Esophagus squamous epithelium (tissue), 5 donors: ENCODE results near the gene EXOC1. TPM values are rescaled to one million over a fixed set of nuclear protein-coding genes. Genes with fewer than 3 reads are reported as not detected.

ENCODE experiments used
- DNase-seq: peaks from one replicate; lab custom pipeline; 2025; lab: John Stamatoyannopoulos, UW
- H3K27ac ChIP-seq, 4 donors: fragments of 200-600 bp; sonication (generic); one replicate each; pipeline ENCODE4 v1.5.1; 2016 to 2019; ENCODE audit warnings: mild to moderate bottlenecking in 1 of 4
- H3K27me3 ChIP-seq, 4 donors: fragments of 200-600 bp; sonication (generic); 1 replicate in 3 of 4; 2 replicates in 1 of 4; pipeline versions ENCODE4 v1.5.1 to v1.6.0; 2017 to 2021; ENCODE audit warnings: antibody characterized with exemption in 1 of 4
- H3K36me3 ChIP-seq, 3 donors: fragments of 200-600 bp; sonication (generic); one replicate each; pipeline ENCODE4 v1.5.1; 2016 to 2019
- H3K4me1 ChIP-seq, 3 donors: fragments of 200-600 bp; sonication (generic); one replicate each; pipeline ENCODE4 v1.5.1; 2017 to 2019
- H3K4me3 ChIP-seq, 4 donors: fragments of 200-600 bp; sonication (generic); 1 replicate in 3 of 4; 2 replicates in 1 of 4; pipeline ENCODE4 v1.5.1; 2016 to 2019; ENCODE audit warnings: mild to moderate bottlenecking in 2 of 4, moderate library complexity in 1 of 4
- H3K9me3 ChIP-seq, 3 donors: fragments of 200-600 bp; sonication (generic); one replicate each; pipeline ENCODE4 v1.5.1; 2016 to 2019
- POLR2A ChIP-seq, 4 donors: fragments of 450-650 bp; IDR thresholded peaks; one replicate each; pipeline ENCODE4 v1.6.1; 2017; ENCODE audit warnings: antibody characterized with exemption in 4 of 4, mild to moderate bottlenecking in 4 of 4, moderate library complexity in 3 of 4
- WGBS, 2 donors: methylation state at CpG; one replicate each; pipeline ENCODE4 v1.1.5; 2018; 5-methylcytosine and 5-hydroxymethylcytosine counted together
- intact Hi-C: fragments of 100-400 bp; cut with DNase I; formaldehyde crosslinking; loops from one replicate; pipeline ENCODE4 v1.15.0; 2022
- total RNA-seq, 4 donors: library from RNA; depleted of rRNA; stranded (reverse); fragments of >200 nt; gene quantifications; one replicate each; pipeline ENCODE4 v1.1.0, GENCODE V29; 2016
- TF ChIP-seq, protein P1 (sequence below), 6 experiments: fragments of 450-650 bp in 4 of 6; fragments of 200-600 bp in 2 of 6; sonication (generic) in 2 of 6; IDR thresholded peaks; one replicate each; pipeline ENCODE4 v1.5.1; 2016 to 2019; ENCODE audit warnings: antibody characterized with exemption in 6 of 6, mild to moderate bottlenecking in 4 of 6, moderate library complexity in 4 of 6
- donor health status: DM: yes; HTN: yes; CAD: no.

EXOC1 gene, protein sequence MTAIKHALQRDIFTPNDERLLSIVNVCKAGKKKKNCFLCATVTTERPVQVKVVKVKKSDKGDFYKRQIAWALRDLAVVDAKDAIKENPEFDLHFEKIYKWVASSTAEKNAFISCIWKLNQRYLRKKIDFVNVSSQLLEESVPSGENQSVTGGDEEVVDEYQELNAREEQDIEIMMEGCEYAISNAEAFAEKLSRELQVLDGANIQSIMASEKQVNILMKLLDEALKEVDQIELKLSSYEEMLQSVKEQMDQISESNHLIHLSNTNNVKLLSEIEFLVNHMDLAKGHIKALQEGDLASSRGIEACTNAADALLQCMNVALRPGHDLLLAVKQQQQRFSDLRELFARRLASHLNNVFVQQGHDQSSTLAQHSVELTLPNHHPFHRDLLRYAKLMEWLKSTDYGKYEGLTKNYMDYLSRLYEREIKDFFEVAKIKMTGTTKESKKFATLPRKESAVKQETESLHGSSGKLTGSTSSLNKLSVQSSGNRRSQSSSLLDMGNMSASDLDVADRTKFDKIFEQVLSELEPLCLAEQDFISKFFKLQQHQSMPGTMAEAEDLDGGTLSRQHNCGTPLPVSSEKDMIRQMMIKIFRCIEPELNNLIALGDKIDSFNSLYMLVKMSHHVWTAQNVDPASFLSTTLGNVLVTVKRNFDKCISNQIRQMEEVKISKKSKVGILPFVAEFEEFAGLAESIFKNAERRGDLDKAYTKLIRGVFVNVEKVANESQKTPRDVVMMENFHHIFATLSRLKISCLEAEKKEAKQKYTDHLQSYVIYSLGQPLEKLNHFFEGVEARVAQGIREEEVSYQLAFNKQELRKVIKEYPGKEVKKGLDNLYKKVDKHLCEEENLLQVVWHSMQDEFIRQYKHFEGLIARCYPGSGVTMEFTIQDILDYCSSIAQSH
- total RNA-seq: 10 to 100 TPM; 28.5 to 43.7 (median 41.7) TPM

DNA sequence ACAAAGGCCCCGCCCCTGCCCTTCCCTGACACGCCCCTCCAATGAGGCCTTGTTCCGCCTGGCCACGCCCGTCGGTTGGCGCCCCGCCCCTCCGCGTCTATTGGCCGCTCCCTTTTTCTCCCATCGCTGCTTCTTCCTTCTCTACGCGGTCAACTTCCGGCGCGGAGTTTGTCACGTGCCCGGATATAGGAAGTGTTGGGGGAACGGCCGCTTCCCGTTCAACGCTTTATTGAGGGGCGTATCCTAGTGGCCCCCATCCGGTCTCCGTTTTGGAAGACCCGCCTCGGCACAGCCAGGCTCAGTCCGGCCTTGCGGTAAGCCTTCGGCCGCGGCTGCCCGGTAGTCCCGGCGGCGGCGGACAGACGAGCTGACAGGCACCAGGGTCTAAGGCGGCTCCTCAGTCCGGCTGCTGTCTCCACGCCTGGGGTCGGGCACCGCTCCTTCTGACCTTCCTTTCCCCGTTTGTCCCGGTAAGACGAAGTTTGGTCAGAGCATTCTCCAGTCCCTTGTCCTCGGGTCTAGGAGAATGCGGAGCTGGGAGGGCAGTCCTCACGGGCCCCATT is at the start of gene EXOC1:
Gene EXOC1, plus strand, starts transcription at position 165 of the 563 bp plus-strand sequence. CDS start 4,676 bp downstream, outside the sequence.
- Histone ChIP-seq H3K36me3 (peaks cover 0 to 5% (median 0%) of the 10 kb centered on the region in 3 donors), H3K4me3 (peak within 1 kb of the TSS; percentile 82 to 98 (median 90)), H3K4me1 (peaks cover 14 to 50% (median 19%) of the 10 kb centered on the region in 3 donors), H3K27me3 (no peaks in the 10 kb centered on the region), H3K27ac (peak within 1 kb of the TSS; percentile 92 to 97 (median 94)), H3K9me3 (no peaks in the 10 kb centered on the region)
- peak in 3 of 4 donors; percentile 67 to 79 (median 72) for TF ChIP-seq POLR2A (IDR thresholded peaks at IDR 0.05)
- TF ChIP-seq, protein P1, sequence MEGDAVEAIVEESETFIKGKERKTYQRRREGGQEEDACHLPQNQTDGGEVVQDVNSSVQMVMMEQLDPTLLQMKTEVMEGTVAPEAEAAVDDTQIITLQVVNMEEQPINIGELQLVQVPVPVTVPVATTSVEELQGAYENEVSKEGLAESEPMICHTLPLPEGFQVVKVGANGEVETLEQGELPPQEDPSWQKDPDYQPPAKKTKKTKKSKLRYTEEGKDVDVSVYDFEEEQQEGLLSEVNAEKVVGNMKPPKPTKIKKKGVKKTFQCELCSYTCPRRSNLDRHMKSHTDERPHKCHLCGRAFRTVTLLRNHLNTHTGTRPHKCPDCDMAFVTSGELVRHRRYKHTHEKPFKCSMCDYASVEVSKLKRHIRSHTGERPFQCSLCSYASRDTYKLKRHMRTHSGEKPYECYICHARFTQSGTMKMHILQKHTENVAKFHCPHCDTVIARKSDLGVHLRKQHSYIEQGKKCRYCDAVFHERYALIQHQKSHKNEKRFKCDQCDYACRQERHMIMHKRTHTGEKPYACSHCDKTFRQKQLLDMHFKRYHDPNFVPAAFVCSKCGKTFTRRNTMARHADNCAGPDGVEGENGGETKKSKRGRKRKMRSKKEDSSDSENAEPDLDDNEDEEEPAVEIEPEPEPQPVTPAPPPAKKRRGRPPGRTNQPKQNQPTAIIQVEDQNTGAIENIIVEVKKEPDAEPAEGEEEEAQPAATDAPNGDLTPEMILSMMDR (IDR thresholded peaks at IDR 0.05): no peak
- intact Hi-C loops: no loop called here
- peak; percentile 94 for DNase-seq
- 0% methylated on average over 19 to 37 of the region's 50 CpGs for WGBS, 2 donors

DNA sequence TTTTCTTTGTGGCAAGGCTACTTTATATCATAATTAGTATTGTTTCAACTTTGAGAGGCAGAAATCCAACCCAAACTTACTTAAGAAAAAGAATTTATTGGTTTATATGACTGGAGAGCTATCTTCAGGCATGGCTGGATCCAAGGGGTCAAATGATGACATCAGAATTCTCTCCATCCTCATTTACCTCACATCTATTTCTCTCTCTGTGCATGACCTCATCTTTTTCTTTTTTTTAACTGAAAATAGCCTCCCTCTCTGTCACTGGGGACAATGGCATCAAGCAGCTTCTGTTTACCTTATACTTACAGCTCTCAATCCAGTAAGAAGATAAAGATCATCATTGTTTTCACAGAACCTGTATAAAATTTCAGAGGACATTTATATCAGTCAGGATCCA is 45.9 kb upstream of the EXOC1 start:
- Histone ChIP-seq H3K36me3 (no peaks in the 10 kb centered on the region), H3K4me1 (no peaks in the 10 kb centered on the region), H3K9me3 (no peaks in the 10 kb centered on the region), H3K4me3 (no peak overlapping the region), H3K27me3 (peaks cover 0 to 5% (median 0%) of the 10 kb centered on the region in 4 donors), H3K27ac (no peak overlapping the region)
- DNase-seq: no peak
- intact Hi-C loops: no loop called here
- no peak for TF ChIP-seq POLR2A (IDR thresholded peaks at IDR 0.05)
- TF ChIP-seq, protein P1 (IDR thresholded peaks at IDR 0.05): no peak

DNA sequence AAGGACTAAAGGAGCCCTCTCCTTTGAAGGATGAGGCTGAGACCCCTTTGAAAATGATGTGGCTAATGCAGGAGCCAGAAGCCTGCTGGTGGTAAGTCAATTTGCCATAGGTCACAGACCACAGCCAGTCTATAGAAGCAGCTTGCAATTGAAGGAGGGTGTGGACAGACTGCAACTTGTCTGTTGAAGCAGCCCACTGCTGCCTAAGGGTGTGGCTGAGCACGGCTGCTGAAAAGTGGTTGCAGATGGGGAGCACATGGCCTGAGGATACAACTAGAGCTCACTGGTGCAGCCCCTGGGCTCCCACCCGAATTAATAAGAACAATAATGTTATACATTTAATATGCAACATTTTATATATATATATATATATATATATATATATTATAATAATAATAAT is 45.3 kb upstream of the EXOC1 start:
- Histone ChIP-seq H3K4me1 (no peaks in the 10 kb centered on the region), H3K27me3 (peaks cover 0 to 5% (median 0%) of the 10 kb centered on the region in 4 donors), H3K27ac (no peak overlapping the region), H3K36me3 (no peaks in the 10 kb centered on the region), H3K4me3 (no peak overlapping the region), H3K9me3 (no peaks in the 10 kb centered on the region)
- TF ChIP-seq POLR2A (IDR thresholded peaks at IDR 0.05): no peak
- TF ChIP-seq, protein P1 (IDR thresholded peaks at IDR 0.05): no peak
- WGBS, 2 donors: 35 to 38% methylated on average over 2 of the region's 2 CpGs
- DNase-seq: no peak
- intact Hi-C loops: no loop called here

DNA sequence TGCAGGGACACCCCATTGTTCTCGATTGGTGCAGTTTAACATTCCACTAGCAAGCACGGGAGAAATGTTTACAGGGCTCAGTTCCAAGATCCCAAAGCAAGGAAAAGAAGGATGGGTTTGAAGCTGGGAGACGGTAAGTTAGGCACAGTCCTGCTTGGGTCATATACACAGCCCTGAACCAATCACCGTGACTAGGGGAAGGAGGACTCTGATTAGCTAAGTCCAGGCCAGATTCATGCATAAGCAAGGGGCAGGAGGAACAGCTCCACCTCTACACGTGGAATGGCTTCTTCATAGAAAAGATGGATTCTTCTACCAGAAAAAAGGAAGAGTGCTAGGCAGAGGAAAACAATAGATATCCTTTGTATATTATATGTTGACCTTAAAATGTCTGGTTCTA is 44.8 kb upstream of the EXOC1 start:
- TF ChIP-seq, protein P1 (IDR thresholded peaks at IDR 0.05): no peak
- no peaks in the 10 kb centered on the region for H3K9me3 ChIP-seq
- DNase-seq: no peak
- WGBS, 2 donors: 41 to 43% methylated on average over 5 of the region's 5 CpGs
- H3K27me3 ChIP-seq: peaks cover 0 to 5% (median 0%) of the 10 kb centered on the region in 4 donors
- H3K36me3 ChIP-seq: no peaks in the 10 kb centered on the region
- no peaks in the 10 kb centered on the region for H3K4me1 ChIP-seq
- no peak overlapping the region for H3K4me3 ChIP-seq
- no peak overlapping the region for H3K27ac ChIP-seq
- intact Hi-C loops: no loop called here
